Tibial nerve (tissue), 4 donors: ENCODE data around the gene GRXCR2. TPM values are rescaled to one million over a fixed set of nuclear protein-coding genes. Genes with fewer than 3 reads are reported as not detected.

ENCODE experiments used
- DNase-seq, 2 donors: peaks; one replicate each; pipeline ENCODE4 v3.0.0-alpha.2; 2019; ENCODE audit warnings: low spot score in 2 of 2
- H3K27ac ChIP-seq, 4 donors: fragments of 200-600 bp; sonication (generic) in 3 of 4; one replicate each; pipeline ENCODE4 v1.5.1; 2017 to 2019; ENCODE audit warnings: mild to moderate bottlenecking in 1 of 4
- H3K27me3 ChIP-seq, 2 donors: fragments of 200-600 bp; sonication (generic) in 1 of 2; one replicate each; pipeline versions ENCODE4 v1.5.1 to v1.6.0; 2017 to 2019
- H3K36me3 ChIP-seq, 3 donors: fragments of 200-600 bp; sonication (generic); one replicate each; pipeline ENCODE4 v1.5.1; 2018 to 2019
- H3K4me1 ChIP-seq, 4 donors: fragments of 200-600 bp; sonication (generic) in 3 of 4; one replicate each; pipeline ENCODE4 v1.5.1; 2017 to 2019
- H3K4me3 ChIP-seq, 4 donors: fragments of 200-600 bp; sonication (generic) in 3 of 4; one replicate each; pipeline ENCODE4 v1.5.1; 2017 to 2019; ENCODE audit warnings: mild to moderate bottlenecking in 1 of 4, moderate library complexity in 1 of 4
- H3K9me3 ChIP-seq, 4 donors: fragments of 200-600 bp; sonication (generic) in 3 of 4; one replicate each; pipeline ENCODE4 v1.5.1; 2017 to 2019
- EP300 ChIP-seq, 2 donors: sonication (generic); formaldehyde crosslinking; IDR thresholded peaks; one replicate each; pipeline ENCODE4 v1.6.1; 2017; ENCODE audit warnings: antibody characterized with exemption in 2 of 2, mild to moderate bottlenecking in 1 of 2
- POLR2A ChIP-seq, 2 donors: fragments of 450-650 bp; IDR thresholded peaks; one replicate each; pipeline ENCODE4 v1.6.1; 2017; ENCODE audit warnings: antibody characterized with exemption in 2 of 2, mild to moderate bottlenecking in 2 of 2, moderate library complexity in 2 of 2
- WGBS, 2 donors: methylation state at CpG; one replicate each; pipeline ENCODE4 v1.1.5; 2018; 5-methylcytosine and 5-hydroxymethylcytosine counted together
- total RNA-seq, 4 donors: library from RNA; depleted of rRNA; stranded (reverse); fragments of >200 nt; gene quantifications; one replicate each; pipeline ENCODE4 v1.1.0, GENCODE V29; 2016
- TF ChIP-seq, protein P1 (sequence below), 5 experiments: fragments of 200-600 bp in 3 of 5; fragments of 450-650 bp in 2 of 5; sonication (generic) in 3 of 5; IDR thresholded peaks; one replicate each; pipeline ENCODE4 v1.5.1; 2016 to 2019; ENCODE audit warnings: antibody characterized with exemption in 5 of 5, mild to moderate bottlenecking in 3 of 5, moderate library complexity in 2 of 5

GRXCR2 gene
- total RNA-seq, 4 donors from 2014 or later, result not detected

DNA sequence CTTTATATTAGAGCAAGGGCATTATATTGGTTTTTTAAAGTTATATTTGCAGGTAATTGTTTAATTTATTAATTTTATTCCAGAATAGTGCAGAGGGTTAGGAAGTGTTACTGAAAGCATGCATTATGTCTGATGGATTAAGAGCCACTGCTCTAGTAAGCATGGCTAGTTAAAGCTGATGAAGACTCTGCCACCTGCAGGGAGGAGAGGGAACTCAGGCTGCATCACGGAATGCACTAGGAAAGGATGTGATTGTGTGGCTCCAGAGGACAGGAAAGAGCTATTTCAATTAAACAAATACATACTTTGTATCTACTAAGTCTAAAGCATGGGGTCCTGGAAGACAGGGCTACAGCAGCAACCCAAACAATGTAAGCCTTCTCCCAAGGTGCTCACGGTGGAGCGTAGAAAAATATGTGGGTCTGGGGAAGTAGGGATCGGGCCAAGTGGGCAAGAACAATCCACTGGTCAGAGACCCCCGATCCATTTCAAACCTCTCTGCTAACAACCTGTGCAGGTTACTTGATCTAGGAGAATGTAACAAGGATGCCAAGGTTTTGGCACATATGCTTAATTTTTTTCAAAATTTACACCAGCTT lies 15.3 kb upstream of the GRXCR2 start:
- Histone ChIP-seq H3K27me3 (no peaks in the 10 kb centered on the region), H3K27ac (no peak overlapping the region), H3K9me3 (peaks cover 0 to 19% (median 5%) of the 10 kb centered on the region in 4 donors), H3K36me3 (no peaks in the 10 kb centered on the region), H3K4me1 (no peaks in the 10 kb centered on the region), H3K4me3 (no peak overlapping the region)
- no peak for TF ChIP-seq EP300 (IDR thresholded peaks at IDR 0.05)
- TF ChIP-seq, protein P1, sequence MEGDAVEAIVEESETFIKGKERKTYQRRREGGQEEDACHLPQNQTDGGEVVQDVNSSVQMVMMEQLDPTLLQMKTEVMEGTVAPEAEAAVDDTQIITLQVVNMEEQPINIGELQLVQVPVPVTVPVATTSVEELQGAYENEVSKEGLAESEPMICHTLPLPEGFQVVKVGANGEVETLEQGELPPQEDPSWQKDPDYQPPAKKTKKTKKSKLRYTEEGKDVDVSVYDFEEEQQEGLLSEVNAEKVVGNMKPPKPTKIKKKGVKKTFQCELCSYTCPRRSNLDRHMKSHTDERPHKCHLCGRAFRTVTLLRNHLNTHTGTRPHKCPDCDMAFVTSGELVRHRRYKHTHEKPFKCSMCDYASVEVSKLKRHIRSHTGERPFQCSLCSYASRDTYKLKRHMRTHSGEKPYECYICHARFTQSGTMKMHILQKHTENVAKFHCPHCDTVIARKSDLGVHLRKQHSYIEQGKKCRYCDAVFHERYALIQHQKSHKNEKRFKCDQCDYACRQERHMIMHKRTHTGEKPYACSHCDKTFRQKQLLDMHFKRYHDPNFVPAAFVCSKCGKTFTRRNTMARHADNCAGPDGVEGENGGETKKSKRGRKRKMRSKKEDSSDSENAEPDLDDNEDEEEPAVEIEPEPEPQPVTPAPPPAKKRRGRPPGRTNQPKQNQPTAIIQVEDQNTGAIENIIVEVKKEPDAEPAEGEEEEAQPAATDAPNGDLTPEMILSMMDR (IDR thresholded peaks at IDR 0.05), result peak; percentile 16 to 34 (median 29)
- TF ChIP-seq POLR2A (IDR thresholded peaks at IDR 0.05), result no peak
- peak in 1 of 2 donors; percentile 12 for DNase-seq
- 72% methylated on average over 5 of the region's 5 CpGs for WGBS, 2 donors

DNA sequence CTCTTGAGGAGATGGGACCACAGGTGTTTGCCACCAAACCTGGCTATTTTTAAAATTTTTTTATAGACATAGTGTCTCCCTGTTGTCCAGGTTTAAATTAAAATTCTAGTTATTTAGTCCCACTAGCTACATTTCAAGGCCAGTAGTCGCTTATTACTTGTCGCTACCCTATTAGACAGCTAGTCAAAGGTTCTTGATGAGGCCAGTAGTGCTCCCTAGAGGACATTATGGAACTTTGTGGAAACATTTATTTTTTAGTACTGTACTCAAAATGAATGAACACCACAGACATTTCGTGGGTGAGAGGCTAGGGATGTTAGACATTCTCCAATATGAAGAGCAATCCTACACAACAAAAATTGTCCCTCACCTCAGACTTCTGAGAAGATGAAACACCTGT lies 14.4 kb upstream of the GRXCR2 start:
- Histone ChIP-seq H3K27ac (no peak overlapping the region), H3K27me3 (no peaks in the 10 kb centered on the region), H3K9me3 (peaks cover 0 to 19% (median 5%) of the 10 kb centered on the region in 4 donors), H3K4me1 (no peaks in the 10 kb centered on the region), H3K36me3 (no peaks in the 10 kb centered on the region), H3K4me3 (no peak overlapping the region)
- DNase-seq, result no peak
- TF ChIP-seq POLR2A (IDR thresholded peaks at IDR 0.05) (no peak), EP300 (IDR thresholded peaks at IDR 0.05) (no peak)
- TF ChIP-seq, protein P1 (IDR thresholded peaks at IDR 0.05), result no peak
- WGBS, 2 donors, result 78 to 82% methylated on average over 3 of the region's 3 CpGs

- H3K27ac ChIP-seq, result no peak overlapping the region
- H3K9me3 ChIP-seq, result no peaks in the 10 kb centered on the region
- H3K27me3 ChIP-seq, result no peaks in the 10 kb centered on the region
- H3K4me1 ChIP-seq, result no peaks in the 10 kb centered on the region
- H3K4me3 ChIP-seq, result no peak overlapping the region
- 76 to 95% methylated on average over 2 of the region's 2 CpGs for WGBS, 2 donors
- TF ChIP-seq POLR2A (IDR thresholded peaks at IDR 0.05) (no peak), EP300 (IDR thresholded peaks at IDR 0.05) (no peak)
- TF ChIP-seq, protein P1 (IDR thresholded peaks at IDR 0.05), result no peak
- no peak for DNase-seq
- no peaks in the 10 kb centered on the region for H3K36me3 ChIP-seq
Observed at GRCh38 chr5:145874765-145875164, 2.0 kb upstream of the GRXCR2 start.

- H3K36me3 ChIP-seq, result no peaks in the 10 kb centered on the region
- TF ChIP-seq EP300 (IDR thresholded peaks at IDR 0.05) (no peak), POLR2A (IDR thresholded peaks at IDR 0.05) (no peak)
- TF ChIP-seq, protein P1 (IDR thresholded peaks at IDR 0.05), result no peak
- H3K4me3 ChIP-seq, result no peak overlapping the region
- H3K9me3 ChIP-seq, result no peaks in the 10 kb centered on the region
- no peak for DNase-seq
- no peak overlapping the region for H3K27ac ChIP-seq
- H3K4me1 ChIP-seq, result no peaks in the 10 kb centered on the region
- H3K27me3 ChIP-seq, result no peaks in the 10 kb centered on the region
- WGBS, 2 donors, result 64 to 69% methylated on average over 8 of the region's 8 CpGs
Observed at GRCh38 chr5:145872486-145872885, 328 bp downstream of the GRXCR2 start.

DNA sequence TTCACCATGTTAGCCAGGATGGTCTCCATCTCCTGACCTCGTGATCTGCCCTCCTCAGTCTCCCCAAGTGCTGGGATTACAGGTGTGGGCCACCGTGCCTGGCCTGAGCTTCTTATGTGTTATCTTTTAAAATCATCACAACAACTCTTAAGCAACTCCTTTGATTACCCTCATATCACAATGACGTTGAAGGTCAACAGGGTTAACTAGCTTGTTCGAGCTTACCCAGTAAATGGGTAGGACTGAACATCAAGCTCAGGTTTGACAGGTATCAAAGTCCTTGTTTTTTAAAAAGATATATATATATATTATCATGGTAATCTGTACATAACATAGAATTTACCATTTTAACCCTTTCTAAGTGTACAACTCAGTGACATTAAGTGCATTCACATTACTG lies 3.1 kb downstream of the GRXCR2 start:
- Histone ChIP-seq H3K36me3 (no peaks in the 10 kb centered on the region), H3K27ac (no peak overlapping the region), H3K9me3 (no peaks in the 10 kb centered on the region), H3K4me1 (no peaks in the 10 kb centered on the region), H3K27me3 (no peaks in the 10 kb centered on the region), H3K4me3 (no peak overlapping the region)
- 85 to 88% methylated on average over 4 of the region's 4 CpGs for whole genome bisulfite sequencing, 2 donors
- TF ChIP-seq EP300 (IDR thresholded peaks at IDR 0.05), result no peak
- TF ChIP-seq POLR2A (IDR thresholded peaks at IDR 0.05), result no peak
- TF ChIP-seq, protein P1 (IDR thresholded peaks at IDR 0.05), result no peak
- no peak for DNase-seq
